Mucosa of gallbladder (tissue), 1 donor: ENCODE results near the gene ETNK2. TPM values are rescaled to one million over a fixed set of nuclear protein-coding genes. Genes with fewer than 3 reads are reported as not detected.

Source experiments
- DNase-seq: peaks from one replicate; pipeline ENCODE4 v3.0.0-alpha.2; 2020; ENCODE audit warnings: low spot score
- total RNA-seq: library from RNA; stranded (reverse); gene quantifications from one replicate; pipeline ENCODE4 v1.2.1, GENCODE V29; 2021
- donor health status: DM: no; HTN: no; CAD: no.

ETNK2 gene
- total RNA-seq, 1 donor from 2014 or later: 5.3 TPM

DNA sequence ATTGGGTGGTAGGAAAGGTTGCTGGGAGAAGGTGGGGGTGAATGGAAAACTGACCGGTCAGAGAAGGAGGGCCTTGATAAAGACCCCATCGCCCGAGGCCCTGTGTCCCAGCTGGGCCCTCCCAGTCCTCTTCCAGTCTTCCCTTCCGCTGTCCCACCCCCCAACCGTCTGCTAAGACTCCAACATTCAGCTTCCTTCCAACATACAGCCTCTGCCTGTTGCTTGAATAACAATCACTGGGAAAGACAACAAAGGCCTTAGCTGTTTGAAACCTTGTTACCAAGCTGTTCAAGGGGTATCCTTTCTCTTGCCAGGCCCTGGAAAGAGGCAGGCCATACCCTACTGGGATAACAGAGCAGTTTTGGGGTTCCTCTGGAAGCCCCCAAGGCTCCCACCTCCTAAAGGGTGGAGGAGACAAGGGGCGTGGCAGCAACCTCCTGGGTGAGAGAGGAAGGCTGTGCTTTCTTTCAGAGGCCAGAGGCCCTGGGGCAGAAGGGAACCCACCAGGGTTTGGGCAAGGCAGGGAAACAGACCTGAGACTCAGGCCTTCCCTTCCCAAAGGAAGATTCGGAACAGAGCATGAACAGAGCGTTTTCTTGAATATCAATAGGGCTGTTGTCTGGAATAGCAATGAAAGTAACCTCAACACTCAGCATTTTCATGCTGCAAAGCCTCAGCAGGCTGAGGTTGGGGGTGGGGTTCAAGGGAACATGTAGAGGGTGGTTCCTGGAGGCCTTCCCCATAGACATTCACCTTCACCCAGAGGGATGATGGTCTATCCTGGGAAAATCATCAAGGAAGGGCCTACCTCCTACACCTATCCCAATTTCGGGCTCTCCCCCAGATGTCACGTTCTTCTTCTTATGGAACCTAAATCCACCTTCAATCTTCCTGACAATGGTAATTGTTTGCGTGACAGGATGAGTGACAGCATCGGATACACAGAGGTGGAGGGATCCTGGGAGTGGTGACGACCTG, 4.1 kb downstream of the ETNK2 start:
- no peak for DNase-seq

GRCh38 chr1:204146965-204147364, 4.9 kb downstream of the ETNK2 start:
- DNase-seq: no peak

GRCh38 chr1:204146309-204146708, 5.5 kb downstream of the ETNK2 start:
- no peak for DNase-seq

GRCh38 chr1:204145033-204145504, 6.8 kb downstream of the ETNK2 start:
- no peak for DNase-seq

- DNase-seq: no peak
Measured at GRCh38 chr1:204143276-204144041, 8.4 kb downstream of the ETNK2 start.

DNA sequence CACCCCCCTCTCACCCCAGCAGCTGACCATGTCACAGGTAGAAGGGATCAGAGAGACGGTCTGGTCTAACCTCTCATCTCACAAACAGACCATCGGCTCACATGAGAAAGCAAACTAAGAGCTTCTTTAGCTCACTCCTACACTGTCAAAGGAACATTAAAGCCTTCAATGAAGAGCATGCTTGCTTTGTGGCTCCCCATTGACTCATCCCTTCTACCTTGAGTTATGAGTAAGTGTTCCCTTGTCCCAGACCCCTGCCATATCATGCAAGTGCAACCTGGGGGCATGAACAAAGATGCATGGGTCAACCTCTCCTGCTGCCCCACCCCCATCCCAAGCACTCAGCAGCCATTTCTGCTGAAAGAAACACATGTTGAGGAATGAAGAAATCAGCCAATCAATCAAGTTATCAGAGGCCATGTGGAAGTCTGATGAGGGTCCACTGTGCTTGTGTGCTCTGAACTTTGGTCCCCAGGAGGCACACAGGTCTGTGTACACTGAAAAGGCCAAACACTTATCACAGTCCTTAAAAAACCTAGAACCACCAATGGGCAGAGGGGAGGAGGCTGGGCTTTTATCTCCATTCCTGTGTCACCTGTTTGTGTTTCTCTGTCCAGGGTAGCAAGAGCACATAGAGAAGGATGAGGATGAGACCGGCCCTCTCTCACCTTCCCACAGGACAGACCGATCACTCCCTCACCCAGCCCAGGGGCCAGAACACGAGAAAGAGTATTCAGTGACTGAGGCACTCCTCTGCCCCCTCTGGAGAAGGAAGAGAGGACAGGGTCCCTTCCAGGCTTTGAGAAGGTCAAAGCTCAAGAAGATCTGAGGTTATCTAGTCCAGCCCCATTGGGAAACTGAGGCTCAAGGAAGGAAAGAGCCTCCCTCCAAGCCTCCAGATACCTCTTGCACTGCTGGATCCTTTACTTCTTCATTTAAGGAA, 9.5 kb downstream of the ETNK2 start:
- no peak for DNase-seq

DNA sequence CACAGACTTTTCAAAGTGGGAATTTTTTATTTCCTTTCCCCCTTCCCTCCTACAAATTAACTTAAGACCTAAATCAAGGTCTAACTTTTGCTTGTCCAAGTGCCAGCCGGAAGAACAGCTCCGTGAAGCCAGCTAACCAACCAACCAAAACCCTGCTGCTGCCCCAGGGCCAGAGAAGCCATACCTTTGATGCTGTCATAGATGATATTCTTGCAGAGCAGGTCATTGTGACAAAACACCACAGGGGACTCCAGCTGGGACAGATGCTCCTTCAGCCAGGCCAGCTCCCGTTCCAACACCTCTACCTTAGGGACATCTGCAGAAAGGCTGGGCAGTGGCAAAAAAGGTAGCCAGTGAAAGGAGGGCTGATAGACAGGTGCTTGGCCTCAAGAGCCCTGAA, 10.7 kb downstream of the ETNK2 start:
- DNase-seq: no peak

DNA sequence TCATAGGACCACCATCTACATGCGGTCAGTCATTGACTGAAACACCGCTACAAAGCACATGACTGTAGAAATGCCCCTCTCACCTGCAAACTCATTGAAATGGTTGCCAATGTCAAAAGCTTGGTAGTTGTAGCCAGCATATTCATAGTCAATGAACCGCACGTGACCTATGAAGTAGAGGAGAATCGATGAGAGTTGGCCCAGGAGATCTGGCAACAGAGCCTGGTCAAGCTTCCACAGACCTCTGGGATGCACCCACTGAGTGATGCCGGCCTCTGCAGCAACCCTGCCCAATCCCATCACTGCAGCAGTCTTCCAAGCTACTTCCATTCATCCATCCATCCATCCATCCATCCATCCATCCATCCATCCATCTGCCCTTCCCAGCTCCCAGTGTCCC, 11.9 kb downstream of the ETNK2 start:
- no peak for DNase-seq

DNA sequence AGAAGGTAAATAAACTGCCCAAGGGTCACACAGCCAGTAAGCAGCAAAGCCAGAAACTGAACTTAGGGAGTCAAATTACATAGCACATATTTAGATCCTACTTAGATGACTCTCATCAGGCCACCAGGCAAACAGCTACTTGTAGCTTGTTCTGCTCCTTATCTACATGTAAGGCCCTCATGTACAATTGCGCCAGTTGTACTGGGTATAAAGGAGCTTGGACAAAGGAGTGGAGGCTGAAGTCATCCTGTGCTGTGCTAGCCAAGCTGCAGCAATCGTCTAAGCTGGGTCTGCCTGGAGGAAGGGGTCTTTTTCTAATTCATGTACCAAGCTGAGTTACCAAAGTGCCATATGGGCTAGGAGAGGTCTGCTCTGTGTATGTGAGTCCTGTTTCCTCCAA, 12.8 kb downstream of the ETNK2 start:
- no peak for DNase-seq

DNA sequence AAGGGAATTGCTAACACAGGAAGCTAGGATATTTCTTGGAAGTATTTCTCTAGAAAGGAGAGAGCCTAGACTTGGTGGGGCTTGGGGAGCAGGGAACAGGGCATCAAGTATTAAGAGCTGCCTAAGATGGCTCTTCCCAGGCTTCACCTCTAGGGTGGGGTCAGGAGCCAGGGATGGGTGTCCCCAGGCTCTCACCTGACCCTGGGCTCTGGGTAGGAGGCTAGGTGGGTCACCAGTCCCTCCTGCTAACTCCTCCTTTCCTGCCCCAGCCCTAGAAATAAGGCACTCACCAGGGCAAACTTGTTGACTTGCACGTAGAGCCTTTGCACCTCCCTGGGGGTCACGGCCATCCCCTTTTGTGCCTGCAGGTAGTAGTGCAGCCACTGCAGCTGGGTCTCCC, 15.0 kb downstream of the ETNK2 start:
- DNase-seq: no peak

GRCh38 chr1:204134103-204134502, 17.7 kb downstream of the ETNK2 start:
- no peak for DNase-seq

DNA sequence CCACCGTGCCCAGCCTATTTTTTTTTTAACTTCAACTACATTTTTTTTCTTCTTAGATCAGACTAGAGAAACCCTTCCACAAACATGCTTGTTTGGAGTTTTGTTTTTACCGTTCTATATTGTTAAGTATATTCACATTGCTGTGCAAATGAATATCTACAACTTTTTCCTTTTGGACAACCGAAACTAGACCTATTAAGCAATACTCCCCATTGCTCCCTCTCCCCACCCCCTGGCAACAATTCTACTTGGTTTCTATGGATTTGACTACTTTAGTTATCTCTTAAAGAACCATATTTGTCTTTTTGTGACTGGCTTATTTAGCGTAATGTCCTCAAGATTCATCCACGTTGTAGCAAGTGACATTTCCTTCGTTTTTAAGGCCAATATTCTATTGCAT, 19.1 kb downstream of the ETNK2 start:
- DNase-seq: no peak

DNA sequence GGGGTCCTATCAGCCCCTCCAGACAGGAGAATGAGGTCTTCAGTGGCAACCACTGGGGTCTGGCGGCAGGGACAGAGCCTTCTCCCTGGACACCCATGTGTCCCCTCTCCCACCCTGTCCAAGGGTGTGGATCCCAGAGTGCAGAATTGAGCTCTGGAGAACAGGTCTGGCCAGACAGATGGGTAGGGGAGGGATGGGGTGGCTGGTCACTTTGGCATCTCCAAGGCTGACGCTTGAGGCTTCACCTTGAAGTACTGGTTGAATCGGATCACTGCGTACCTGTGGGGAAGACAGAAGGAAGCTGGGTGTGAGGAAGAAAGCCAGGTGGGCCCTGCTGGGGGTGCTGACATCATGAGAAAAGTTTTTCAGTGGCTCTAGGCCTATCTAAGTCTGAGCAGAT, 19.9 kb downstream of the ETNK2 start:
- DNase-seq: no peak

DNA sequence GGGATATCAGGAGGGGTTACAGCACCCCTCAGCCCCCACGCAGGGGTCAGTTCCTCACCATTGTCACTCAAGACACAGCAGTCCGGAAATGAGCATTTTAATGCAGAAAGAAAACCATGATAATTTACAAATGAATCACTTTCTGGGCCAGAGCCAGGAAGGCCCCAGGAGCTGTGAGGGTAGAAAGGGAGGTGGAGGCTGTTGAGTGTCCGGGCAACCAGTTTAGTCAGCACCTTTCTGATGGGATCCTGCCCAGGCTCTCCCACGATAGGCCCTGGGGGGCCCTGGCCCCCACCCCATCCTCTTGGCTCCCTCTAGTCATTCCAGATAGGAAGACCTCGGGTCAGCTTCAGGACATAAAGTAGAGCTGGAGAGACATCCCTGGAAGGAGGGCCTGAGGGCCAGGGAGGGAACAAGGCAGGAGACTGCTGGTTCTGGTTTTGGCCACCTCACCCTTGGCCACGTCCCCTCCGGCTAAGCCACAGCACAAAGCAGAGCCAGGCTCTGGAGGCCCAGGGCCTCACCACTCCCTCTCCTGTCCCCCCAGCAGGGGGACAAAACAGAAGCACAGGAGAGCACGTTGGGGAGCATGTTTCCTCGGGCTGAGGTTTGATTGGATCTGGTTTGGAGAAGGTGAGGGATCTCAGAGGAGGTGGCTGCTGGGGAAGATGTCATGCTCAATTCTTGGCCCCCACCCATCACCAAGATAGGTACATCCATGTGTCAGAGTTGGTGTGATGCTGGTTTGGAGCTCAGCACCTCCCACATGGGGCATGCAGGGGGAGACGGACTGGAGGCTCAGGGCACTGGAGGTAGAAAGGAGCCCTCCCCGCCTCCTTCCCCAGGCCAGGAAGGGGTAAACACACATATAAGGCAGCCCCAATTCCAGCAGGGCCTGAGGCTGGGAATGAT, 20.6 kb downstream of the ETNK2 start:
- DNase-seq: no peak

DNA sequence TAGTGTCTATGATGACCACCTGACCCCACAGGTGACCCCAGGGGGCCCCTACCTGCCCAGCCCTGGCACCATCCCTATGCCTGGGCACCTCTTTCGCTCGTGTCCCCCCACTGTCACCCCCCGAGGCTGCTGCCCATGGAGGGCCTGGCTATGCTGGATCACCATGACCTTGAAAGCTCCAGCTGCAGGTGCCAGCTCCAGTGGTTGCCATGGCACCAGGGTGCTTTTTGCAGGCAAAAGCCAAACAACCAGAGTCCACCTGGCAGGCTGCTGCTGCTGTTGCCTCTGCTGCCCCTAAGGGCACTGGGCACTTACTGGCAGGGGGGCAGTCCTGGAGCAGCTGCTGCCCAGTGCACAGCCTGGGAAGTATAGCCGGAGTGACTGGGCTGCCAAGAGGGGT, 21.7 kb downstream of the ETNK2 start:
- no peak for DNase-seq

- peak; percentile 61 for DNase-seq
Measured at GRCh38 chr1:204128964-204129896, 22.6 kb downstream of the ETNK2 start.

DNA sequence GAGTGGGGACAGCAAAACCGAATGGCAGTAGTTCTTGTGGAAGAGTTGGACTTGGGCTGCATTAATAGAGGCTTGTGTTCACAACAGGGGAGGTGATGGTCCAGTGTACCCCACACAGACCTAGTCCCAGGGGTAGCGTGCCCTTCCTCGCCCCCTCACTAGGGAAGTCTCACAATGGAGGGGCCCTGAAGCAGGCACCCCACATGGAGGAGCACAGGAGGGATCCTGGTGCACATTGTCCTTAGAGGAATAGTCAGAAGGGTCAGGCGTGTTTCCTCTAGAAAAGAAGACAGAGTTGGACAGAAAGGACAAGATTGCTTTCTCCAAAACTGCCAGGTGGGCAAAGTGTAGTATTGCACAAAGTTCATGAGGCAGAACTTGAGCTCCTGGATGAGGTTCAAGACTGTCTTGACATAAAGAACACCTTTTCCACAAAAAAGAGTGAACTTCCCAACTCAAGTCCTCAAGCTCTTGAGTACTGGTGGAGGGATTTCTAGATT, 23.3 kb downstream of the ETNK2 start:
- no peak for DNase-seq

DNA sequence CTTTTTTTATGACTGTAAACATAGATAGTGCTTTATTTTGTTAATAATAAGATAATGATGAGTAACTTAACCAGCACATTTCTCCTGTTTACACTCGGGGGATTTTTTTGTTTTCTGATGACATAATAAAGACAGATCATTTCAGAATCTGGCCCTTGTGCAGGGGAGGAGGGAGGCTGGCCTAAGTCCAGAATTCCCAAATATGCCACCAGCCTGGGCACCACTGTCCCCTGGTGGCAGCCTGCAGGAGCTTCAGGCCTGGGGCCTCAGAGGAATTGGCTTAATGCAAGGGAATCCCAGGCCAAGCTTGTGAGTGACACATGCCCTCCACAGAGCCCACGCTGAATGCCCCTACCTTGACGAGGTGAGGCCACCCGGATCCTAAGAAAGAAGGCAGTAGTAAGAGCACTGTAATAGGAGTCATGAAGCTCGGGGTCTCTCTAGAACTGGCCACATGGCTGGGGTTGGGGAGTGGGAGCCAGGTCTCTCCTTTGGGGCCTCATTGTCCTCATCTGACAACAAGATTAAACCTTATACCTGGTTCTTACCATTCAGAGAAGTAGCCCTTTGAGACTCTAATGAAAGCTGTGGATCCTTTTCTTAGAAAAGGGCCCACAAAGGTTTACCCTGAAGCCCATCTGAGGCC, 24.1 kb downstream of the ETNK2 start:
- peak; percentile 50 for DNase-seq

GRCh38 chr1:204126956-204127355, 24.9 kb downstream of the ETNK2 start:
- no peak for DNase-seq
